NAMALWA (cell line): ENCODE measurements around the gene KCNN1.
"Not testable (repeated sequence)": the region's sequence is repeated elsewhere in the genome, so short reads cannot be mapped to it uniquely, and the experiment has no call there.

Experiments used
- DNase-seq: peaks from one replicate; pipeline ENCODE4 v3.0.0-alpha.2; 2015; ENCODE audit warnings: low spot score

The KCNN1 gene

GRCh38 chr19:17966550-17967256, at the start of gene KCNN1:
Gene KCNN1 (plus strand): TSS chr19:17967107. CDS start chr19:17973889, 6,782 bp downstream.
- peak; percentile 46 for DNase-seq

GRCh38 chr19:17918151-17918550, 48.8 kb upstream of the KCNN1 start:
- DNase-seq, result not testable (repeated sequence)

- not testable (repeated sequence) for DNase-seq
These were observed 47.8 kb upstream of the KCNN1 start for GRCh38 chr19:17919122-17919521.

- no peak for DNase-seq
These were observed 46.4 kb upstream of the KCNN1 start for GRCh38 chr19:17920527-17920926.

DNA sequence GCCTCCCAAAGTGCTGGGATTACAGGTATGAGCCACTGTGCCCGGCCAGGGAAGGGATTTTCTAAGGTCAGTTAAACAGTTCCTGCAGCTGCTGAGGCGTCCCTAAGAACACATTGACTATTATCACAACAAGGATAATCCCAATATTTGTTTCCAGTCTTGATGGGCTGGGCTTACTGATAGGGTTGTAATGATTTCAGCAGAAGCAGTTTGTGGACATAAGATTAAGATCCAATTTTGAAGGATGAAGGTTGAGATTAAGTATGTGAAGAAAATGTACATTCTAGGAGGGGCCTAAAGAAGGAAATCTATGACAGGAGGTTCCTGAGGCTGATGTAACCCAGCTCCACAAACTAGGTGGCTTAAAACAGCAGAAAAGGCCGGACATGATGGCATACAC, 44.8 kb upstream of the KCNN1 start:
- no peak for DNase-seq

GRCh38 chr19:17926044-17926443, 40.9 kb upstream of the KCNN1 start:
- DNase-seq, result no peak

DNA sequence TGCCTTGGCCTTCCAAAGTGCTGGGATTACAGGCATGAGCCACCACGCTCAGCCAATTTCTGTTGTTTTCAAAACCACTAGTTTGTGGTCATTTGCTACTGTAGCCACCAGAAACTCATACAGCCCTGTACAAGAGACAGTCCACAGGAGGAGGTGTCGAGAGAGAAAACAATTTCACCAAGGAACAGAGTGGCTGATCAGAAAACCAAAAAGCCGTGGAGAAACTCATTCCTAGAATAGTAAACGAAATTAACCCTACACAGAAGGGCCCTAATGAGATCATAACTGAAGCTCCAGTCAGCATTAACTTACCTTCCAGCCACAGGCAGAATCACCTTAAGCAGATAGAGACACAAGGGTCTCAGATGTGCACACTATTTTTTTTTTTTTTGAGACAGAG, 37.9 kb upstream of the KCNN1 start:
- no peak for DNase-seq

DNA sequence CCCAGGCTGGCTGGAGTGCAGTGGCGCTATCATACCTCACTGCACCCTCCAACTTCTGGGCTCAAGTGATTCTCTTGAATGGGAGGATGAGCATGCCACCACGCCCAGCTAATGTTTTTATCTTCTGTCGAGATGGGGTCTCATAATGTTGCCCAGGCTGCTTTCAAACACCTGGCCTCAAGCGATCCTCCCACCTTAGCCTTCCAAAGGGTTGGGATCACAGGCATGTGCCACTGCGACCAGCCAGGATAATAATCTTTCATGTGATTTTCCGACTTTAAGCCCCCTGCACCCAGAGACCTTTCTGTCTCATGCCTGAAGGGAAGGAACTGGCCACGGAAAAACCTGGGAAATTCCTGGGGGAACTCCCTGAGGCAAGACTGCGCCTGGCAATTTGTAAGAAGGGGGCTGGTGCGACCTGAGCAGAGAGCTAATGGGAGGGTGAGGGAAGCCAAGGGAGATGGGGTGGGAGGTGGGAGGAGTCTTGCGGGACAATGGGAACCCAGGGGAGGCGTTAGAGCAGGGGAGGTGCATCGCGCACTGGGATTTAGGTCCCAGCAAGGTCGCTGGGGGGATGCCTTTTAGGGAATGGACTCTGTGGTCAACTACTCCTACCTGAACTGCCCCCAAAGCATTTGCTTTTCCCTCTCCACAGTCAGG, 35.2 kb upstream of the KCNN1 start:
- no peak for DNase-seq

DNA sequence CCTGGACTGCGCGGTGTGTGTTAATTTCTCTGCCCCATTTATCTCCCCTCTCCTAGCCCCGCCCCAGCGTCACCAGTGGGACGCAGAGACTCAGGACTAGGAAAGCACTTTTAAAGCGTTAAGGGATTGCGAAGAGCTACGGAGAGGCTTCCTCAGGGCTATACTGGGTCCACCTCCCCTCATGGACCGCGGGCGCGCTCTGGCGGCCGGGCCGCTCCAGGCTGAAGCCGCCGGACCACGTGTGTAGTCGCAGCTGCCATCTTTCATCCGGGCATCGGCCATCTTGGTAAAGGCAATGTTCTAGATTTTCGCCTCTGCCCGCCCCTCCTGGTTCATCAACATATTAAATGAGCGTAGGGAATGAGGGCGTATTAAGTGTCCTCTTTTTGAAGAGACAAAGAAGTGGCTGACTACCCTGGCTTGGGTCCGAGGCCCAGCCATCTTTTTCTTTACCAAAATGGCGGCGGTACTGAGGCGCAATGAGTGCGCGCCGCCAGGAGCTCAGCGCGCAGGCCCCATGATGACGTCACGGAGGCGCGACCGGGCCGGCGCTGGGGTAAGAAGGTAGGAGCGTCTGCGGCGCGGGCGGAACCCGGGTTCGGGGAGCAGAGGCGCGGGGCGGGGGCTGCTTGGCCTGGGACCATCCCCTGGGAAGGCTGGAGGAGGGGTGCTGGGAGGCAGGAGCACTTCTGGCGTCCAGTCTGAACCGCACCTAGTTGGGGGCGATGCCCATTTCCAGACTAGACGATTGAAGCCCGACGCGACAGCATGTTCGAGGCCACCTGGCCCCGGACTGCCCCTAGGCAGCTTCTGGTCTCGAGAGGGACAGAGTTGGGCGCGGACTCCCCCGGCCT, 34.2 kb upstream of the KCNN1 start, which contains the start of gene CCDC124:
TSS of gene CCDC124 (plus strand) at position 531 of the 854 bp plus-strand sequence. CDS start 3,406 bp downstream, outside the sequence.
- DNase-seq, result peak; percentile 95

DNA sequence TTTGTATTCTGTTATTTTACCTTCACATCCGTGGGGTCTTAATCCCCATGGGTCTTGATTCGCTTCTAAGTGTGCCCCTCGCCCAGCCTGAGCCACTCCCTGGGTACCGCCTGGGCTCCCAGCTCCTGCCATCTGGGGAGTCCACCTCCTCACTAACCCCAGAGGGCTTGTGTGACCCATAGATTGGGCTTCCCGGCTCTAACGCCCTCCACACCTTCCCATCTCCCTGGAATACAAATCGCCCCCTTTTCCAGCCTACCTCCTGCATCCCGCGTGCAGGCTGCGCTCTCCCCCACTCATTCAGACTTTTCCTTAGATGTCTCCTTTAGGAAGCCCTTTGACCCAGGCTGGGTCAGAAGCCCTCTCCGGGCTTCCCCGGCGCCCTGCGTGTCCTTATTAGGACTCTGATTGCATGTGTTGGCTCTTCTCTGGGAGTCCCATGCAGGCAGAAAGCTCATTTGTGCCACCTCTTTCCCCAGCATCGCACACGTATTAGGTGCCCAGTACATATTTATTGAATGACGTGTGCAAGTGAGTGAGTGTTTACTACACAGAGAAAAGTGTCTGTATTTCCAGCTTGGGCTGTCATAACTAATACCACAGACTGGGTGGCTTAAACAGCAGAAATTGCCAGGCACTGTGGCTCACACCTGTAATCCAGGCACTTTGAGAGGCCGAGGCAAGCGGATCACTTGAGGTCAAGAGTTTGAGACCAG, 33.3 kb upstream of the KCNN1 start:
- DNase-seq, result no peak

DNA sequence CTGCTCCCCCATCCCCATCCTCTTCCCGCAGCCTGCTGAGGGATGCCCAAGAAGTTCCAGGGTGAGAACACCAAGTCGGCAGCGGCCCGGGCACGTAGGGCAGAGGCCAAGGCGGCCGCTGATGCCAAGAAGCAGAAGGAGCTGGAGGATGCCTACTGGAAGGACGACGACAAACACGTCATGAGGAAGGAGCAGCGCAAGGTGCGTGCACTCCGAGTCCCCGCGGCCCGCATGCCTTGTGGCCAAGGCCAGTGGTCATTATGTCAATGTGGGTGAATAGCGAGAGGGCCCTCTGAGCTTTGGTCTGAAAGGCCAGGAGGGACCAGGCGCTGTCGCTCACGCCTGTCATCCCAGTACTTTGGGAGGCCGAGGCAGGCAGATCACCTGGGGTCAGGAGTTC, 30.5 kb upstream of the KCNN1 start:
- DNase-seq, result no peak

DNA sequence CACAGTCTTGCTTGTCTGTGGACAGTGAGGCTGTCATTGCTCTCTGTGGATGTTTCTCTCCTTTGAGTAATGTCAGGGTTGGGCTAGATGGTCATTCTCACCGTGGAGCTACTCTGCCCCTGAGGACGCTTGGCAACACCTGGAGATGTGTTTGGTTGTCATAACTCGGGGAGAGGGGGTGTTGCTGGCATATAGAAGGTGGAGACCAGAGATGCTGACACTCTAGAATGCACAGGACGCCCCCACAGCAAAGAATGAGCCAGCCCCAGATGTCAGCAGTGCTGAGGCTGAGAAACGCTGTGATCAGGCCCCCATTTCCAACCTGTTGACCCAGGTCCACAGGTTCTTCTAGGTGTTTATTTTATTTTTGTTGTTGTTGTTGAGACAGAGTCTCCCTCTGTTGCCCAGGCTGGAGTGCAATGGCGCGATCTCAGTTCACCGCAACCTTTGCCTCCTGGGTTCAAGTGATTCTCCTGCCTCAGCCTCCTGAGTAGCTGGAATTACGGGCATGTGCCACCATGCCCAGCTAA, 29.5 kb upstream of the KCNN1 start:
- DNase-seq, result no peak

DNA sequence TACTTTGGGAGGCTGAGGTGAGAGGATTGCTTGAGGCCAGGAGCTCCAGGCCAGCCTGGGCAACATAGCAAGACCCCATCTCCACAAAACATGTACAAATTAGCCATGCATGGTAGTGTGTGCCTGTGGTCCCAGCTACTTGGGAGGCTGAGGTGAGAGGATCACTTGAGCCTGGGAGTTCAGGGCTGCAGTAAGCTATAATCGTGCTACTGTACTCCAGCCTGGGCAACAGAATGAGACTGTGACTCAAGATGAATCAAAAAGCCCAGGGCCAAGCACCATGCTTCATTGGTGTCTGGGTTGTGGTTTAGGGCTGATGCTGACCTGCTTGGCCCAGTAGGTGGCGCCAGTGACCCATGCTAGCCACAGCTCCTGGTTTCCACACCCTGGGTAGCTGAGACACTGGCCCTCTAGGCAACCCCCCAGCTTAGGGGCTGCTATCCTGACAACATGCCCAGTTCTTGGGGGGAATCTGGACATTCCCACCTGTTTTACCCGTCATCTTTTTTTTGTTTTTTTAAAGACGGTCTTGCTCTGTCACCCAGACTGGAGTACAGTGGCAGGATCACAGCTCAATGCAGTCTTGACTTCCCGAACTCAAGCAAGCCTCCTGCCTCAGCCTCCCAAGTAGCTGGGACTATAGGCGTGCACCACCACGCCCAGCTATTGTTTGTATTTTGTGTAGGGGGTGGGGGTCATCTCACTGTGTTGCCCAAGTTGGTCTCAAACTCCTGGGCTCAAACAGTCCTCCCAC, 28.6 kb upstream of the KCNN1 start:
- peak; percentile 87 for DNase-seq

GRCh38 chr19:17942181-17942580, 24.7 kb upstream of the KCNN1 start:
- no peak for DNase-seq

- no peak for DNase-seq
These were observed 24.2 kb upstream of the KCNN1 start for GRCh38 chr19:17942582-17943273.

- DNase-seq, result no peak
These were observed 23.4 kb upstream of the KCNN1 start for GRCh38 chr19:17943274-17944221.

DNA sequence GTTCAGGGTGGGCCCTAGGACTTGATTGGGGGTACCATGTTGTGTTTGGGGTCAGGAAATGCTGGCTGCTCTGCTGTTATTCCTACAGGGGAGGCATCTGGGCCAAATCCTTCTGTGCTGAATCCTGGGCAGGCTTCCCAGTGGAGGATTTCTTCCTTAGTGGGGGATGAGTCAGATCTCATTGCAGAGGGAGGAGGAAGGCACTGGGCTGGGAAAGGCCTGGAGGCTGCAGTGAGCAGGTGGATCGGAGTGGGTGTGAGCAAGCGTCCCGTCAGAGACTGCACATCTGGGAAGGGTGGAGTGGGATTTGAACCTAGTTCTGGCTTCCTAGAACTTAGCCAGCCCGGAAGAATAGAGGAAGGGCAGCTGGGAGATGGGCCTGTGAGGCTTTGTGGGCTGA, 22.6 kb upstream of the KCNN1 start:
- DNase-seq, result no peak

DNA sequence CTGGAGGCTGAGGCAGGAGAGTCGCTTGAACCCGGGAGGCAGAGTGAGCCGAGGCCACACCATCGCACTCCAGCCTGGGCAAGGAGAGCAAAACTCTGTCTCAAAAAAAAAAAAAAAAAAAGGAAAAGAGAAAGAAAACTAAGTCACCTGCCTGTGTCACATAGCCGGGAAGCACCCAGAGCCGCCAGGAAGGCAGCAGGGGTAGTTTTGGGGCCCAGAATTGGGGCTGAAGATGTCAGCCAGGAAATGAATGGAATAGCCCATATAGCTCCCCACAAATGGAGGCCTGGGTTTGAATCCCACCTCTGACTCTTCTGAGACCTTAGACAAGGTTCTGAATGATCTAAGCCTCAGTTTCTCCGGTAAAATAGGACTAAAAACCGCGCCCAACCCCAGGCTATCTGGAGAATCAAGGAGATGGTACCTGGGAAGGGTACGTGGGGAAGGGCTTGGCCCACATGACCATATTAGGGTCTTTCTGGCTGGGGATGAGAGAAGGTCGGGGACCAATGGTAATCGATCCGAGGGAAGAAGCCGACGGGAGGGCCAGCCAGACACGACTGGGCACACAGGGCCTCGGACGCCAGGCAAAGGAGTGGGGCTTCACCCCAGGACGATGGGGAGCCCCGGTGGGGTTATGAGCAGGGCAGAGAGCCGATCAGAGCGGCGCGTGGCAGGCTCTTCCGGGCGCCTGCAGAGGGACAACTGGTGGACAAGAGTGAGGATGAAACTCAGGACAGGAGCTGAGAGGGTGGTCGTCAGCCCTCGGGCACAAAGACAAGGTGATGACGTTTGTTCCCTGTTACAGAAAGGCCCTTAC, 19.7 kb upstream of the KCNN1 start:
- DNase-seq, result peak; percentile 31
